Measurements from ENCODE around the gene C11orf52.
"Not testable (repeated sequence)": the region's sequence is repeated elsewhere in the genome, so short reads cannot be mapped to it uniquely, and the experiment has no call there.

C11orf52 gene

DNA sequence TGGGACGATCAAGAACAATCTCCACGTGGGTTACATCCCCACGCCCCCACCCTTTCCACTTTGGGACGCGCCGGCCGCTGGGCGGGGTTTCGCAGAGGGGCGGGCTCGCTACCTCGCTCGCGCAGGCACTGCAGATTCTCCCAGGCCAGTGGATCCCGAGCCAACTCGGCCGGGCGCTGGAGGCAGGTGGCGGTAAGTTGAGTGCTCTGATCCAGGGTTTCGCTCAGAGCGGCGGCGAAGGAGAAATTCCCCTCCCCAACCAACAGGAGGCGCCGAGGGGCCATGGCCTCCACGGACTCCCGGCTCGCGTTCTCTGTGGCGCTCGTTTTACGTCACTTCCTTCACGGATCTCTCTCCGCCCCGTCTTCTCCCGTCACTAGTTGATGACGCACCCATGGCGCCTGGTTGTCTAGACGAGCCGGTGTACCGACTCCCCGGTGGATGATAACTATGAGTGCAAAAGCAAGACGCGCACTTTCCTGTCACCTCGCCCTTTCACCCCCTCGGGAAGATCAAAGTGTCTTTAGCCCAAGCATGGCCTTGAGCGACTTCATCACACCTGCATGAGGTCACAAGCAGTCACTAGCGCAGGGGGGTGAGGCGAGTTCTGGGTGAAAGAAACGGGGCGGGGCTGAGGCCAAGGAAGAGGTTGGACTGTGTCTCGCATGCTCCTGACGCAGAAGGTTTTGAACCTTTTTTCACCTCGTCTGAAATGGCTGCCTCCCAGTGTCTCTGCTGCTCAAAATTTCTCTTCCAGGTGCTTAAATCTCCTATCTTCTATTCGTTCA, 39.7 kb upstream of the C11orf52 start, which contains the start of the genes CFAP68 and FDXACB1:
TSS of gene CFAP68 (plus strand) at position 693 of the 788 bp plus-strand sequence. CDS start at position 713, 20 bp downstream.
TSS of gene FDXACB1 (minus strand) at position 317 of the 788 bp plus-strand sequence. CDS start at position 284, 33 bp downstream.
- TF ChIP-seq CTCF (IDR thresholded peaks at IDR 0.05; ENCODE audit: insufficient read depth, missing control alignments) = peak; percentile 75
- no peak for FAIRE-seq
- peak; percentile 56 for DNase-seq (ENCODE audit: insufficient read length, low spot score)

GRCh38 chr11:111879637-111879960, 39.1 kb upstream of the C11orf52 start:
- no peak for DNase-seq (ENCODE audit: insufficient read length, low spot score)
- no peak for TF ChIP-seq CTCF (IDR thresholded peaks at IDR 0.05; ENCODE audit: insufficient read depth, missing control alignments)
- FAIRE-seq = no peak

DNA sequence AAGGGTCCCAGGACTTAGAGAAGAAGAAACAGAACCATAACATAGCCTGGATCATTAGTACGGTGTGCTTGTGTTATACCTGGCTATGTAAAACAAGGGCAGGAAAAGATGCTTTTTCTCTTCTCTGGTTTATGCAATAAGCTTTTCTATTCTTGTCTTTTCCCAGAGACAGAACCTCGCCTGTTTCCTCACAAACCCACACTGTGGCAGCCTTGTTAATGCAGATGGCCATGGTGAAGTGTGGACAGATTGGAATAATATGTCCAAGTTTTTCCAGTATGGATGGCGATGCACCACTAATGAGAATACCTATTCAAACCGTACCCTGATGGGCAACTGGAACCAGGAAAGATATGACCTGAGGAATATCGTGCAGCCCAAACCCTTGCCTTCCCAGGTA, 36.5 kb upstream of the C11orf52 start:
- FAIRE-seq (no peak), DNase-seq (ENCODE audit: insufficient read length, low spot score) (no peak)
- no peak for TF ChIP-seq CTCF (IDR thresholded peaks at IDR 0.05; ENCODE audit: insufficient read depth, missing control alignments)

DNA sequence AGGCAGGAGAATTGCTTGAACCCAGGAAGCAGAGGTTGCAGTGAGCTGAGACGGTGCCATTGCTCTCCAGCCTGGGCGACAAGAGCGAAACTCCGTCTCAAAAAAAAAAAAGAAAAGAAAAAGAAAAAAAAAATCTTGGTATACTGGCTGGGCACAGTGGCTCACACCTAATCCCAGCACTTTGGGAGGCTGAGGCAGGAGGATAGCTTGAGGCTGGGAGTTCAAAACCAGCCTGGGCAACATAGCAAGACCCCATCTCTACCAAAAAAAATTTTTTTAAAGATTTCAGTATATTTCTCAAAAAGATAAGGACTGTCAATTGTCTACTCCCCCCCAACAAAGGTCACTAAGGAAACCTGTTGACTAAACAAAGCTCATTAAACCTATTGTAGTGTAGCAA, 33.7 kb upstream of the C11orf52 start:
- FAIRE-seq; DNase-seq (ENCODE audit: insufficient read length, low spot score): not testable (repeated sequence)

DNA sequence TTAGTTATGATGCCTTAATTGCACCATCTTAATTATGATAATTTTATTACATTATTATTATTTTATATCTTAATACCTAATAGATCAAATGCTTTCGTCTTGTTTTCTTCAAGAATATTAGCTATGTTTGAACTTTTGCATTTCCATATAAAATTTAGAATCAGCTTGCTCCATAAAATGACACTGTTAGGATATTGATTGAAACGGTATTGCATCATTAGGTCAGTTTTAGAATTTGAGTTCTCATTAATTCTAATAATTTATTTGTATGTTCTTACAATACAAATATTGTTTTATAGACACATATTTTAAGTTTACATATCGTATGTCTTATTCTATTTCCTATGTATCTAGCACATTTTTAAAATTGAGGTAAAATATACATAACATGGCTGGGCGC, 32.7 kb upstream of the C11orf52 start:
- FAIRE-seq (no peak), DNase-seq (ENCODE audit: insufficient read length, low spot score) (no peak)
- TF ChIP-seq CTCF (IDR thresholded peaks at IDR 0.05; ENCODE audit: insufficient read depth, missing control alignments) = no peak

DNA sequence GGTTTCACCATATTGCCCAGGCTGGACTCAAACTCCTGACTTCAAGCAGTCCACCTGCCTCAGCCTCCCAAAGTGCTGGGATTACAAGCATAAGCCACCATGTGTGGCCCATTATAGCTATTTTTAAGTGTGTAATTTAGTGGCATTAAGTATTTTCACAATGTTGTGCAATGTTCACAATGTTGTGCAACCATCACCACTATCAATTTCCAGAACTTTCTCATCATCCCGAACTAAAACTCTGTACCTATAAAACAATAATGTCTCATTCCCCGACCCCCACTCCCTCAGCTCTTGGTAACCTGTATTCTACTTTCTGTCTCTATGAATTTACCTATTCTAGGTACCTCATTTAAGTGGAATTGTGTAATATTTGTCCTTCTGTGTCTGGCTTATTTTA, 31.9 kb upstream of the C11orf52 start:
- TF ChIP-seq CTCF (IDR thresholded peaks at IDR 0.05; ENCODE audit: insufficient read depth, missing control alignments) = no peak
- DNase-seq (ENCODE audit: insufficient read length, low spot score) = no peak
- no peak for FAIRE-seq

GRCh38 chr11:111905411-111905810, 13.3 kb upstream of the C11orf52 start:
- FAIRE-seq (no peak), DNase-seq (ENCODE audit: insufficient read length, low spot score) (no peak)
- no peak for TF ChIP-seq CTCF (IDR thresholded peaks at IDR 0.05; ENCODE audit: insufficient read depth, missing control alignments)
